Astrocyte of the spinal cord (primary cell): Measurements from ENCODE around the gene METTL27.

ENCODE experiments used
- DNase-seq: peaks from one replicate; pipeline ENCODE4 v3.0.0; 2011; ENCODE audit warnings: low read depth, low spot score
- H3K4me3 ChIP-seq: 2 replicates; pipeline ENCODE4 v1.5.1; 2011; ENCODE audit warnings: low read depth, mild to moderate bottlenecking, low read length, moderate library complexity
- CTCF ChIP-seq: IDR thresholded peaks from 2 replicates; pipeline ENCODE4 v1.5.1; 2012; ENCODE audit warnings: low read depth, mild to moderate bottlenecking, low read length, inconsistent platforms
- in situ Hi-C: cut with HindIII; loops from 2 replicates; pipeline ENCODE4 v1.10.0; 2017; ENCODE audit warnings: low sequenced_read_pairs

Gene METTL27

GRCh38 chr7:73879977-73880681 is 37.8 kb upstream of the METTL27 start:
- DNase-seq, result no peak
- TF ChIP-seq CTCF, result no peak
- in situ Hi-C loops, result no loop called here
- no peak overlapping the region for H3K4me3 ChIP-seq

DNA sequence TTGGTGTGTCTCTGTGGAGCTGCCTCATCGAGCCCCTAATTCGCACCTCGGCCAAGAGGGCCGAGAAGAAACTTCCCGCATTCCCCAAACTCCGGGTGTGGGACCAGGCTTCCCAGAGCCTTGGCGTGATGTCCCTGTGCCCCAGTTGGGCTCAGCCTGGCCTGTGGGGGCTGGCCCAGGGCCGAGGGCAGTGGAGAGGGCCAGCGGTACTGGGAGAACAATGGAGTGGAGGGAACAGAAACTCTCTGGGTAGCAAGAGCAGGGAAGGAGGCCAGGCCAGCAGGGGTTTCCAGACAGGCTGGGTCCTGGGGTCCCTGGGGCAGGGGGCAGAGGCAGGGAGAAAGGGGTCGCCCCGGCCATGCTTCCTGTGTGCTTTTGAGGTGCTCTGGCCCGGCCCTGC is 34.7 kb upstream of the METTL27 start:
- DNase-seq, result no peak
- H3K4me3 ChIP-seq, result no peak overlapping the region
- TF ChIP-seq CTCF, result no peak
- in situ Hi-C loops, result no loop called here

DNA sequence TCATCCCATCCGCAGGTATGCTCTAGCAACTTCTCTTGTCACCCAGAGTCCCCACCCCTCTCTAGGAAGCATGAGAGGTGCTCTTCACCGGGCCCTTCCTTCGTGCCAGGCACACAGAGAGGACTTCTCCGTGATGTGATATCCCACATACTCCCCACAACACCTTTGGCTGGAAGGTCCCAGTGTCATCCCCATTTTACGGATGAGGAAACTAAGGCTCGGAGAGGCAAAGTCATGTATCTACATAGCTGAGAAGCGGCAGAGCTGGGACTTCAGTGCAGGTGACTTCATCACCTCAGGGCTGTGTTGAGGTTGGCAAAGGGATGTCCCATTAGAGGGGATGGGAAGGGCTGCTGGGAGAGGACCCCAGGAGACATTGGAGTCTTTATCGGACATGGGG is 34.0 kb upstream of the METTL27 start:
- in situ Hi-C loops, result no loop called here
- TF ChIP-seq CTCF, result no peak

GRCh38 chr7:73872056-73872908 is 30.0 kb upstream of the METTL27 start:
- in situ Hi-C loops, result no loop called here
- H3K4me3 ChIP-seq, result no peak overlapping the region
- DNase-seq, result no peak
- no peak for TF ChIP-seq CTCF

More for the DNA sequence above, 34.0 kb upstream of the METTL27 start:
- H3K4me3 ChIP-seq, result no peak overlapping the region
- no peak for DNase-seq

- H3K4me3 ChIP-seq, result no peak overlapping the region
- no peak for DNase-seq
- no peak for TF ChIP-seq CTCF
- in situ Hi-C loops, result no loop called here
Observed at GRCh38 chr7:73871163-73872011, 29.1 kb upstream of the METTL27 start.

DNA sequence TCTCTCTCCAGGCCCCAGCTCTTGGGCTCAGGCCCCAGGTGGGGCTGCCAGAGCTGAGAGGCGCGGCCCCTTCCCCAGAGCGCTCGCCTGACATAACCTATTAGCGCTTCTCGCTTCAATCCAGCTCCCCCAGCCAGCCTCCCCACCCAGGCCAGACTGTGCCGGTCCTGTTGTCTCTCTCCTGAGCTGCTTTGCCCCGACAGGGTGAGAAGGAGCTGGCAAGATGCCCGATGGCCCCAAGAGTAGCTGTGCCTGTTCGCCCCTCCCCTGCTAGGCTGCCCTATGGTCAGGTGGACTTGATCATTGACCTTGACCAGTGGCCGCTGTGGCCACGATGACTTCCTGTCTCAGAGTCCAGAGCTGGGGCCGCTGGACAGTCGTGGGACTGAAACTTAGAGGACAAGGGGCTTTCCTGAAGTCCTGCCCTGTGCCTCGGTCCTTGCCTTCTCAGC is 27.8 kb upstream of the METTL27 start:
- no peak for DNase-seq
- in situ Hi-C loops, result no loop called here
- H3K4me3 ChIP-seq, result no peak overlapping the region
- no peak for TF ChIP-seq CTCF
